Neural cell (in vitro differentiated cells): ENCODE results near the gene EIF1AY. TPM values are rescaled to one million over a fixed set of nuclear protein-coding genes. Genes with fewer than 3 reads are reported as not detected.

Experiments used
- H2AFZ ChIP-seq: fragments of 200-600, 300-800 bp; sonication (generic), shearing (Covaris generic); 2 replicates; pipeline ENCODE4 v1.6.0; 2014; ENCODE audit warnings: low read depth, mild to moderate bottlenecking, antibody characterized with exemption, low read length, moderate library complexity
- H3F3A ChIP-seq: fragments of 200-600 bp; shearing (Covaris generic); 2 replicates; pipeline ENCODE4 v1.6.1; 2016; ENCODE audit warnings: mild to moderate bottlenecking, moderate library complexity, mixed read lengths, antibody characterized with exemption, low read length; ENCODE audit not compliant: insufficient read depth, poor library complexity, severe bottlenecking
- H3K27ac ChIP-seq: fragments of 200-600, 300-800 bp; sonication (generic), shearing (Covaris generic); 2 replicates; pipeline ENCODE4 v1.5.1; 2014; ENCODE audit warnings: mild to moderate bottlenecking, low read length, moderate library complexity
- H3K27me3 ChIP-seq: fragments of 300-800, 200-600 bp; sonication (generic), shearing (Covaris generic); 2 replicates; pipeline ENCODE4 v1.6.0; 2014; ENCODE audit warnings: mild to moderate bottlenecking, low read depth, low read length, moderate library complexity; ENCODE audit not compliant: insufficient read depth
- H3K36me3 ChIP-seq: fragments of 300-800, 200-600 bp; sonication (generic), shearing (Covaris generic); 2 replicates; pipeline ENCODE4 v1.5.1; 2014; ENCODE audit warnings: mild to moderate bottlenecking, antibody characterized with exemption, low read length, moderate library complexity; ENCODE audit not compliant: insufficient read depth
- H3K4me2 ChIP-seq: fragments of 300-800, 200-600 bp; sonication (generic), shearing (Covaris generic); 2 replicates; pipeline ENCODE4 v1.6.0; 2014; ENCODE audit warnings: mild to moderate bottlenecking, low read length
- H3K4me3 ChIP-seq: fragments of 300-800, 200-600 bp; sonication (generic), shearing (Covaris generic); 2 replicates; pipeline ENCODE4 v1.5.1; 2014; ENCODE audit warnings: mild to moderate bottlenecking, low read length, moderate library complexity
- H3K79me2 ChIP-seq: fragments of 200-600 bp; shearing (Covaris generic); replicated peaks from 2 replicates; pipeline ENCODE4 v1.6.0; 2014; ENCODE audit warnings: mild to moderate bottlenecking, low read length, moderate library complexity; ENCODE audit not compliant: insufficient read depth
- H3K9ac ChIP-seq: fragments of 300-800, 200-600 bp; sonication (generic), shearing (Covaris generic); 2 replicates; pipeline ENCODE4 v1.6.1; 2016; ENCODE audit warnings: mild to moderate bottlenecking, low read length, mixed read lengths
- H3K9me2 ChIP-seq: fragments of 200-600 bp; shearing (Covaris generic); 2 replicates; pipeline ENCODE4 v1.6.1; 2016; ENCODE audit warnings: mild to moderate bottlenecking, low read length, mixed read lengths; ENCODE audit not compliant: insufficient read depth
- H3K9me3 ChIP-seq: fragments of 200-600, 300-800 bp; sonication (generic), shearing (Covaris generic); 2 replicates; pipeline ENCODE4 v1.6.1; 2016; ENCODE audit warnings: mild to moderate bottlenecking, mixed run types, low read length, moderate library complexity, mixed read lengths
- H4K20me1 ChIP-seq: fragments of 200-600 bp; shearing (Covaris generic); 2 replicates; pipeline ENCODE4 v1.6.1; 2016; ENCODE audit warnings: mild to moderate bottlenecking, mixed run types; ENCODE audit not compliant: insufficient read depth
- CTCF ChIP-seq: fragments of 450-650 bp; IDR thresholded peaks from 2 replicates; pipeline ENCODE4 v1.5.1; 2014; ENCODE audit warnings: antibody characterized with exemption, mild to moderate bottlenecking, moderate library complexity; ENCODE audit not compliant: poor library complexity, severe bottlenecking
- EP300 ChIP-seq: fragments of 450-650 bp; conservative IDR thresholded peaks from 2 replicates; pipeline ENCODE4 v1.6.1; 2014; ENCODE audit warnings: antibody characterized with exemption, mild to moderate bottlenecking, moderate library complexity; ENCODE audit not compliant: poor library complexity, severe bottlenecking
- EZH2 ChIP-seq: fragments of 200-600, 300-800 bp; shearing (Covaris generic), sonication (generic); IDR thresholded peaks from 2 replicates; pipeline ENCODE4 v1.6.1; 2014; ENCODE audit warnings: antibody characterized with exemption, low read length, borderline replicate concordance, mild to moderate bottlenecking; ENCODE audit not compliant: insufficient read depth, poor library complexity, severe bottlenecking
- MXI1 ChIP-seq: fragments of 450-650 bp; conservative IDR thresholded peaks from 2 replicates; pipeline ENCODE4 v1.6.1; 2014; ENCODE audit warnings: antibody characterized with exemption, mild to moderate bottlenecking; ENCODE audit not compliant: poor library complexity, severe bottlenecking
- POLR2AphosphoS5 ChIP-seq: IDR thresholded peaks from 2 replicates; pipeline ENCODE4 v1.6.1; 2012
- RAD21 ChIP-seq: fragments of 450-650 bp; conservative IDR thresholded peaks from 2 replicates; pipeline ENCODE4 v1.6.1; 2014; ENCODE audit warnings: antibody characterized with exemption, mild to moderate bottlenecking, moderate library complexity
- REST ChIP-seq: IDR thresholded peaks from 2 replicates; pipeline ENCODE4 v1.6.1; 2012; ENCODE audit warnings: borderline replicate concordance
- TAF1 ChIP-seq: IDR thresholded peaks from 2 replicates; pipeline ENCODE4 v1.6.1; 2012; ENCODE audit warnings: low read depth
- polyA plus RNA-seq: library from polyadenylated mRNA; depleted of rRNA; stranded (reverse); fragments of >200 nt; gene quantifications from 2 replicates; pipeline ENCODE4 v1.2.3, GENCODE V29; 2014
- small RNA-seq, 3 experiments: library from RNA; depleted of rRNA; stranded (forward); fragments of <200 nt; gene quantifications; one replicate each; pipeline ENCODE3, GENCODE V24; 2012

The EIF1AY gene
- polyA plus RNA-seq, 1 donor from 2014 or later: 17.8 TPM

GRCh38 chrY:20581687-20582086 lies 6.1 kb downstream of the EIF1AY start:
- H3K79me2 ChIP-seq: no peaks in the 10 kb centered on the region
- H2AFZ ChIP-seq: no peak overlapping the region
- no peaks in the 10 kb centered on the region for H3K9me3 ChIP-seq
- H3K4me3 ChIP-seq: no peak overlapping the region
- no peaks in the 10 kb centered on the region for H3K27me3 ChIP-seq
- H4K20me1 ChIP-seq: no peaks in the 10 kb centered on the region
- H3K4me2 ChIP-seq: no peak overlapping the region
- H3K36me3 ChIP-seq: no peaks in the 10 kb centered on the region
- H3K27ac ChIP-seq: no peak overlapping the region
- no peaks in the 10 kb centered on the region for H3K9me2 ChIP-seq
- TF ChIP-seq EP300 (no peak), POLR2AphosphoS5 (no peak), RAD21 (no peak), MXI1 (no peak), TAF1 (no peak), REST (no peak)
- no peaks in the 10 kb centered on the region for H3F3A ChIP-seq
- no peak overlapping the region for H3K9ac ChIP-seq

- no peaks in the 10 kb centered on the region for H3F3A ChIP-seq
Measured at GRCh38 chrY:20586161-20586560, 10.6 kb downstream of the EIF1AY start.

More at GRCh38 chrY:20586161-20586560, 10.6 kb downstream of the EIF1AY start:
- TF ChIP-seq REST (no peak), CTCF (no peak), TAF1 (no peak), EZH2 (no peak)
- no peak overlapping the region for H3K4me2 ChIP-seq
- H3K27ac ChIP-seq: no peak overlapping the region
- no peaks in the 10 kb centered on the region for H3K9me3 ChIP-seq
- H2AFZ ChIP-seq: no peak overlapping the region
- H3K9ac ChIP-seq: no peak overlapping the region
- no peaks in the 10 kb centered on the region for H3K36me3 ChIP-seq
- no peaks in the 10 kb centered on the region for H4K20me1 ChIP-seq
- H3K79me2 ChIP-seq: no peaks in the 10 kb centered on the region
- H3K9me2 ChIP-seq: no peaks in the 10 kb centered on the region
- no peaks in the 10 kb centered on the region for H3K27me3 ChIP-seq
- no peak overlapping the region for H3K4me3 ChIP-seq

Small RNA genes within 50 kb of the gene (small RNA-seq; reads per million reads assigned to genes)
- 0 reads per million in 3 experiments for gene KDM5DP1

Other genes starting within 250 kb of the EIF1AY start
- gene RPS4Y2, start 180.3 kb downstream of the EIF1AY start, polyA plus RNA-seq: not detected in 2 replicates